ENCODE results near the gene ATP13A5. TPM values are rescaled to one million over a fixed set of nuclear protein-coding genes. Genes with fewer than 3 reads are reported as not detected.

Gene ATP13A5
- total and polyA plus RNA-seq, 5 donors: 0.07 TPM; not detected in 4

DNA sequence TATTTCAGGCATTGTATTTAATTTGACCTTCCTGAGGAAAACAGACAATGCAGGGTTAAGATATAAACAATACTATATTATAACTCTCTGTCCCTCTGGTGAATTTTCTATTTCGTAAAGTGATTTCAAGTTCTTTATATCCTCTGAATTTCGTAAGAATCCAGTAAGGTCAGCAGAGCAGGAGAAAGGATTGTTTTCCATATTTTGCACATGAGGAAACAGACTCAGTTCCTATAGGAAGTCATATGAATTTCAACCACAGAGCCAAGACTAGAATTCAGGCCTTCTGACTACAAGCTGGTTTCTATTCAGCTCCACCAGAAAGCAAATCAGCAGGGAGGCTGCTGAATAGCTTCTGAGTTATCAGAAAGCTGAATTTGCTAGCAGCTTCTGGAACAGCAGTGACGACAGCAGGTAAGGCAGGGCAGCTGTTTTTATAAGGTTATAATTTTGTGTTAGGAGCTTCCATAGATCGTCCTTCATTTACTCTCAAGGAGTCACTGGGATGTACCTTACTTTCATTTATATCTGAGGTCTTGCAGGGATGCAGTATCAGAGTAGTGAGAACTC, 148.6 kb downstream of the ATP13A5 start:
- DNase-seq: no peak
- no peak overlapping the region for H3K4me3 ChIP-seq (ENCODE audit: low read length)
- WGBS: 73% methylated on average over 4 of the region's 4 CpGs
- ATAC-seq: no peak
- H3K9me3 ChIP-seq (ENCODE audit: control insufficient read depth, low read length): no peaks in the 10 kb centered on the region
- intact Hi-C loops (cut with DNase I): no loop called here
- no peak overlapping the region for H3K27ac ChIP-seq (ENCODE audit: low read length)
- H3K27me3 ChIP-seq (ENCODE audit: control insufficient read depth, insufficient read depth): no peaks in the 10 kb centered on the region
- no peaks in the 10 kb centered on the region for H3K4me1 ChIP-seq (ENCODE audit: control insufficient read depth, insufficient read depth, low read length)

DNA sequence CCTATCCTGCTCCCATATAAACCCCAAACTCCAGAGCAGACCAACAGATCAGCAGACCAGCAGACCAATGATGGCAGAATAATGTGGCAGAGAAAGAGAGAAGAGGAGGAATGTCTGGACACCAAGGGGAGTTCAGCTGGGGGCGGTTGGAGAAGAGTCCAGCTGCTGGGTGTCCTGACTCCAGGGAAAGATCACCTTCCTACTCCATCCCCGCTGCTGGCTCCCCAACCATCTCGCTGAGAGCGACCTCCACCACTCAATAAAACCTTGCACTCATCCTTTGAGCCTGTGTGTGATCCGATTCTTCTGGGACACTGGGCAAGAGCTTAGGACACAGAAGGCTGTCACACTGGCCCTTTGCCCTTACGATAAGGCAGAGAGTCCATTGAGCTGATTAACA, 150.3 kb downstream of the ATP13A5 start:
- H3K27me3 ChIP-seq (ENCODE audit: control insufficient read depth, insufficient read depth): no peaks in the 10 kb centered on the region
- intact Hi-C loops (cut with DNase I): no loop called here
- DNase-seq (no peak), ATAC-seq (no peak)
- H3K4me1 ChIP-seq (ENCODE audit: control insufficient read depth, insufficient read depth, low read length): no peaks in the 10 kb centered on the region
- no peak overlapping the region for H3K27ac ChIP-seq (ENCODE audit: low read length)
- 91% methylated on average over 6 of the region's 6 CpGs for WGBS
- H3K4me3 ChIP-seq (ENCODE audit: low read length): no peak overlapping the region
- H3K9me3 ChIP-seq (ENCODE audit: control insufficient read depth, low read length): no peaks in the 10 kb centered on the region

DNA sequence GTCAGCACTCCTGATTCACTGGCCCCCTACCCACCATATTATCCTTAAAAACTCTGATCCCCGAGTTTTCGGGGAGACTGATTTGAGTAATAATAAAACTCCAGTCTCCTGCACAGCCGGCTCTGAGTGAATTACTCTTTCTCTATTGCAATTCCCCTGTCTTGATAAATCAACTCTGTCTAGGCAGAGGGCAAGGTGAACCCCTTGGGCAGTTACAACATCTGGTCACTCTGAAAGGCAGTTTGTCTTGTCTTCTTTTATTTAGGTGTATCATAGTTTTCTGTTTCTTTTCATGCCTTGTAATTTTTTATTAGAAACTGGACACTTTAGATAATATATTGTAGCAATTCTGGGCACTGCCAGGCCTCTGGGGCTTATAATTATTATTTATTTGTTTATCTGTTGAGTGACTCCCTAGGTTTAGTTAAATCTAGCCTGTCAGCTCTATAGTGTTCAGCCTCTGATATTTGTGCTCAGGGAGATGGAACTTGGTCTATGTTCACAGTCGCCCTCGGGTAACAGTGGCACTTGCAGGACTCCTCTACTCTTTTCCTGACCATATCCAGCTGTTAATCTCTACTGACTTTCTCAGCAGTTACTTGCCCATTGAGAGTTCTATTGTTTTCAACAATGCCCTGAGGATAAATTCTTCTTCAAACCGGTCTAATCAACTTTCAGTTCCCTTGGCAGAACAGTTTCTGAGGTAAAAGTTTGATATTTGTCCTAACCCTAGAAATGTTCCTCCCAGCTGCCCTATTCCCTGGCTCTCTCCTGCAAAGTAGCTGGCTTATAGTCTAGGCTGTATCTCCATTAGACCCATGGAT, 153.0 kb downstream of the ATP13A5 start:
- Histone ChIP-seq H3K27ac (ENCODE audit: low read length) (no peak overlapping the region), H3K9me3 (ENCODE audit: control insufficient read depth, low read length) (no peaks in the 10 kb centered on the region), H3K27me3 (ENCODE audit: control insufficient read depth, insufficient read depth) (no peaks in the 10 kb centered on the region), H3K4me1 (ENCODE audit: control insufficient read depth, insufficient read depth, low read length) (no peaks in the 10 kb centered on the region), H3K4me3 (ENCODE audit: low read length) (no peak overlapping the region)
- intact Hi-C loops (cut with DNase I): no loop called here
- ATAC-seq: no peak
- 85% methylated on average over 6 of the region's 6 CpGs for WGBS
- DNase-seq: no peak

Other genes starting within 250 kb of the ATP13A5 start
- gene PLAAT1, start 137.5 kb downstream of the ATP13A5 start, total RNA-seq: 10 to 100 TPM in 3 of 4 donors, 1 to 10 TPM in 1; 10.0 to 17.4 (median 12.6) TPM
- 12.4 TPM for gene PLAAT1, start 137.5 kb downstream of the ATP13A5 start, polyA plus RNA-seq
- gene ATP13A4, start 176.1 kb upstream of the ATP13A5 start, total RNA-seq: under 1 TPM in 3 of 4 donors, not detected in 1; 0.20 to 0.36 (median 0.29) TPM
- 0.07 TPM for gene ATP13A4, start 176.1 kb upstream of the ATP13A5 start, polyA plus RNA-seq
- 10 to 100 TPM; 77.1 to 91.0 (median 79.3) TPM for gene OPA1, start 214.5 kb upstream of the ATP13A5 start, total RNA-seq
- gene OPA1, start 214.5 kb upstream of the ATP13A5 start, polyA plus RNA-seq: 30.4 TPM